SK-N-SH treated with all-trans-retinoic acid at 6 μM for 48 hours (cell line): Measurements from ENCODE around the gene IZUMO1R.

Experiments
- ATAC-seq: fragments of 200-7000 bp; cut with Tn5 transposase; 3 replicates; pipeline ENCODE4 v1.9.1; 2020; ENCODE audit warnings: mild to moderate bottlenecking, moderate library complexity
- BACH2 ChIP-seq: fragments of 250-450 bp; sonication (Bioruptor Pico); IDR thresholded peaks from 2 replicates; pipeline ENCODE4 v1.9.0; 2021; ENCODE audit warnings: mild to moderate bottlenecking, borderline replicate concordance
- CSDC2 ChIP-seq: fragments of 250-450 bp; sonication (Bioruptor Pico); IDR thresholded peaks from 2 replicates; pipeline ENCODE4 v1.5.0; 2020; ENCODE audit warnings: mild to moderate bottlenecking, moderate library complexity
- ESRRG ChIP-seq: fragments of 250-450 bp; sonication (Bioruptor Pico); IDR thresholded peaks from 2 replicates; pipeline ENCODE4 v1.6.1; 2021; ENCODE audit warnings: mild to moderate bottlenecking
- GLIS3 ChIP-seq: fragments of 250-450 bp; sonication (Bioruptor Pico); IDR thresholded peaks from 2 replicates; pipeline ENCODE4 v1.5.0; 2020; ENCODE audit warnings: mild to moderate bottlenecking, moderate library complexity
- ISL1 ChIP-seq: fragments of 250-450 bp; sonication (Bioruptor Pico); IDR thresholded peaks from 2 replicates; pipeline ENCODE4 v2.1.2; 2022; ENCODE audit warnings: mild to moderate bottlenecking, moderate library complexity
- OSR1 ChIP-seq: fragments of 250-450 bp; sonication (Bioruptor Pico); IDR thresholded peaks from 2 replicates; pipeline ENCODE4 v1.8.0; 2022; ENCODE audit warnings: moderate library complexity, mild to moderate bottlenecking, inconsistent platforms
- RARB ChIP-seq: fragments of 250-450 bp; sonication (Bioruptor Pico); IDR thresholded peaks from 2 replicates; pipeline ENCODE4 v1.8.0; 2021; ENCODE audit warnings: mild to moderate bottlenecking, moderate library complexity
- SNAI2 ChIP-seq: fragments of 250-450 bp; sonication (Bioruptor Pico); IDR thresholded peaks from 2 replicates; pipeline ENCODE4 v1.5.0; 2020; ENCODE audit warnings: mild to moderate bottlenecking, moderate library complexity
- TCF4 ChIP-seq: fragments of 250-450 bp; sonication (Bioruptor Pico); IDR thresholded peaks from 2 replicates; pipeline ENCODE4 v1.8.0; 2021; ENCODE audit warnings: mild to moderate bottlenecking, moderate library complexity, borderline replicate concordance
- TOX ChIP-seq: fragments of 250-450 bp; sonication (Bioruptor Pico); IDR thresholded peaks from 2 replicates; pipeline ENCODE4 v1.8.0; 2021; ENCODE audit warnings: mild to moderate bottlenecking, moderate library complexity, borderline replicate concordance
- ZC3H10 ChIP-seq: fragments of 250-450 bp; sonication (Bioruptor Pico); IDR thresholded peaks from 2 replicates; pipeline ENCODE4 v1.5.1; 2021; ENCODE audit warnings: mild to moderate bottlenecking, moderate library complexity
- ZFP30 ChIP-seq: fragments of 450-650 bp; formaldehyde crosslinking; IDR thresholded peaks from 2 replicates; pipeline ENCODE4 v1.5.0; 2022; ENCODE audit warnings: mild to moderate bottlenecking, moderate library complexity
- ZNF70 ChIP-seq: fragments of 450-650 bp; formaldehyde crosslinking; IDR thresholded peaks from 2 replicates; pipeline ENCODE4 v1.5.0; 2020; ENCODE audit warnings: mild to moderate bottlenecking, moderate library complexity
- ZNF8 ChIP-seq: fragments of 450-650 bp; formaldehyde crosslinking; IDR thresholded peaks from 2 replicates; pipeline ENCODE4 v1.5.0; 2020; ENCODE audit warnings: mild to moderate bottlenecking, moderate library complexity
- TF ChIP-seq, protein P1 (sequence below): fragments of 250-450 bp; sonication (Bioruptor Pico); IDR thresholded peaks from 2 replicates; pipeline ENCODE4 v1.5.1; 2021; ENCODE audit warnings: mild to moderate bottlenecking, moderate library complexity
- TF ChIP-seq, protein P2 (sequence below): fragments of 250-450 bp; sonication (Bioruptor Pico); IDR thresholded peaks from 2 replicates; pipeline ENCODE4 v1.5.0; 2020; ENCODE audit warnings: mild to moderate bottlenecking, moderate library complexity
- TF ChIP-seq, protein P3 (sequence below): fragments of 250-450 bp; sonication (Bioruptor Pico); IDR thresholded peaks from 2 replicates; pipeline ENCODE4 v1.8.0; 2021; ENCODE audit warnings: low read depth, mild to moderate bottlenecking, moderate library complexity, borderline replicate concordance
- TF ChIP-seq, protein P4 (sequence below): fragments of 250-450 bp; sonication (Bioruptor Pico); IDR thresholded peaks from 2 replicates; pipeline ENCODE4 v1.5.1; 2020; ENCODE audit warnings: low read depth, mild to moderate bottlenecking, moderate library complexity

The IZUMO1R gene

DNA sequence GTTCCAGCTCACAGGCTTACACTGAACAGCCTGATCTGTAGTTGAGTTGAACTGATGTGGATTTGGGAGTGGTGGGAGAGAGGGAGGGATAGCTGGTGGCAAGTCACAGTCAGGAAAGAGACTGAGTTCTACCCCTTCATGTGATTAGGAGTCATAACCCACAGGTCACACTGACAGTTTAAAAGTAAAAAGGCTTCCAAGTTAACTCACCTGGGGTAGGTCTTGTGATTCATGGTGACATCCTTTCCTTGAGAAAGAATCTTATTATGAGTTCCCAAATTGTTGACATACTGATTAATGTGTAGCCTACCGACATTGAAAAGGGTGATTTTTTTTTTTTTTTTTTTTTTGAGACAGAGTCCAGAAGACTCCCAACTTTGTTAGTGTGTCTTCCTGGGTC is 5.4 kb downstream of the IZUMO1R start (continued):
- TF ChIP-seq, protein P1, sequence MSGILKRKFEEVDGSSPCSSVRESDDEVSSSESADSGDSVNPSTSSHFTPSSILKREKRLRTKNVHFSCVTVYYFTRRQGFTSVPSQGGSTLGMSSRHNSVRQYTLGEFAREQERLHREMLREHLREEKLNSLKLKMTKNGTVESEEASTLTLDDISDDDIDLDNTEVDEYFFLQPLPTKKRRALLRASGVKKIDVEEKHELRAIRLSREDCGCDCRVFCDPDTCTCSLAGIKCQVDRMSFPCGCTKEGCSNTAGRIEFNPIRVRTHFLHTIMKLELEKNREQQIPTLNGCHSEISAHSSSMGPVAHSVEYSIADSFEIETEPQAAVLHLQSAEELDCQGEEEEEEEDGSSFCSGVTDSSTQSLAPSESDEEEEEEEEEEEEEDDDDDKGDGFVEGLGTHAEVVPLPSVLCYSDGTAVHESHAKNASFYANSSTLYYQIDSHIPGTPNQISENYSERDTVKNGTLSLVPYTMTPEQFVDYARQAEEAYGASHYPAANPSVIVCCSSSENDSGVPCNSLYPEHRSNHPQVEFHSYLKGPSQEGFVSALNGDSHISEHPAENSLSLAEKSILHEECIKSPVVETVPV (CRISPR knock-in tag): no peak
- TF ChIP-seq ZNF70: no peak

DNA sequence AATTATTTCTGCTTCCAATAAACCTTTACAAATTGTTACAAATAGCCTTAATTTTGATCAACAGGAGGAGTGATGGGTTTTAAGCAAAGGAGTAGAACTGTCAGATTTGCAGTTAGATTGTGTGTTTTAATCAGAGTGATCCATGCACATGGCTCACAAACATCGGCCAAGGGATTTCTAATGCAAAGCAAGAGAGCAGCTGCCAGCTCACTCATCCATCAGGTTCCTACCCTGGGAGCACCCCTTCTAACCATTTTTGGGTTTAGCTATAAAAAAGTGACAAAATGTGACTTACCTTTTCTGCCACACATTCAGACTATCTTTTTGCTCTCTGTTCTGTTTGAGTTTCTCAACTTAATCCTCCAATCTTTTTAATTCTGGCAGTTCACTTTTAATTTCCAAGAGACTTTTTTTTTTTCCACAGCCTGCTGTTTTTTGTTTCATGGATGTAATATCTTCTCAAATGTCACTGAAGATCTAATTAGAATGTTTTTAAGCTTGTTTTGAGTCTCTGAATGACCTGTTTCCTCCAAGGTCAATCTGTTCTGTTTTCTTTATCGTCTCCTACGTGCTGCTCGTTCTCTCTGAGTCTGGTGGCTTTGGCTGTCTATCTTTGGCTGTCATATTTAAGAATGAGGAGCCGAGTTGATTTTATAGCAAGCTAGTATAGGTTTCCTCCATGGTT is 6.0 kb downstream of the IZUMO1R start:
- TF ChIP-seq TCF4 (no peak), ZNF70 (no peak), GLIS3 (CRISPR knock-in tag) (no peak), ZNF8 (CRISPR knock-in tag) (no peak), ISL1 (CRISPR knock-in tag) (no peak), BACH2 (CRISPR knock-in tag) (no peak), OSR1 (CRISPR knock-in tag) (no peak), RARB (CRISPR knock-in tag) (no peak), SNAI2 (CRISPR knock-in tag) (no peak), ESRRG (no peak)
- TF ChIP-seq, protein P2, sequence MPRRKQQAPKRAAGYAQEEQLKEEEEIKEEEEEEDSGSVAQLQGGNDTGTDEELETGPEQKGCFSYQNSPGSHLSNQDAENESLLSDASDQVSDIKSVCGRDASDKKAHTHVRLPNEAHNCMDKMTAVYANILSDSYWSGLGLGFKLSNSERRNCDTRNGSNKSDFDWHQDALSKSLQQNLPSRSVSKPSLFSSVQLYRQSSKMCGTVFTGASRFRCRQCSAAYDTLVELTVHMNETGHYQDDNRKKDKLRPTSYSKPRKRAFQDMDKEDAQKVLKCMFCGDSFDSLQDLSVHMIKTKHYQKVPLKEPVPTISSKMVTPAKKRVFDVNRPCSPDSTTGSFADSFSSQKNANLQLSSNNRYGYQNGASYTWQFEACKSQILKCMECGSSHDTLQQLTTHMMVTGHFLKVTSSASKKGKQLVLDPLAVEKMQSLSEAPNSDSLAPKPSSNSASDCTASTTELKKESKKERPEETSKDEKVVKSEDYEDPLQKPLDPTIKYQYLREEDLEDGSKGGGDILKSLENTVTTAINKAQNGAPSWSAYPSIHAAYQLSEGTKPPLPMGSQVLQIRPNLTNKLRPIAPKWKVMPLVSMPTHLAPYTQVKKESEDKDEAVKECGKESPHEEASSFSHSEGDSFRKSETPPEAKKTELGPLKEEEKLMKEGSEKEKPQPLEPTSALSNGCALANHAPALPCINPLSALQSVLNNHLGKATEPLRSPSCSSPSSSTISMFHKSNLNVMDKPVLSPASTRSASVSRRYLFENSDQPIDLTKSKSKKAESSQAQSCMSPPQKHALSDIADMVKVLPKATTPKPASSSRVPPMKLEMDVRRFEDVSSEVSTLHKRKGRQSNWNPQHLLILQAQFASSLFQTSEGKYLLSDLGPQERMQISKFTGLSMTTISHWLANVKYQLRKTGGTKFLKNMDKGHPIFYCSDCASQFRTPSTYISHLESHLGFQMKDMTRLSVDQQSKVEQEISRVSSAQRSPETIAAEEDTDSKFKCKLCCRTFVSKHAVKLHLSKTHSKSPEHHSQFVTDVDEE (CRISPR knock-in tag): no peak
- TF ChIP-seq, protein P3, sequence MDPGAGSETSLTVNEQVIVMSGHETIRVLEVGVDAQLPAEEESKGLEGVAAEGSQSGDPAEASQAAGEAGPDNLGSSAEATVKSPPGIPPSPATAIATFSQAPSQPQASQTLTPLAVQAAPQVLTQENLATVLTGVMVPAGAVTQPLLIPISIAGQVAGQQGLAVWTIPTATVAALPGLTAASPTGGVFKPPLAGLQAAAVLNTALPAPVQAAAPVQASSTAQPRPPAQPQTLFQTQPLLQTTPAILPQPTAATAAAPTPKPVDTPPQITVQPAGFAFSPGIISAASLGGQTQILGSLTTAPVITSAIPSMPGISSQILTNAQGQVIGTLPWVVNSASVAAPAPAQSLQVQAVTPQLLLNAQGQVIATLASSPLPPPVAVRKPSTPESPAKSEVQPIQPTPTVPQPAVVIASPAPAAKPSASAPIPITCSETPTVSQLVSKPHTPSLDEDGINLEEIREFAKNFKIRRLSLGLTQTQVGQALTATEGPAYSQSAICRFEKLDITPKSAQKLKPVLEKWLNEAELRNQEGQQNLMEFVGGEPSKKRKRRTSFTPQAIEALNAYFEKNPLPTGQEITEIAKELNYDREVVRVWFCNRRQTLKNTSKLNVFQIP: no peak
- TF ChIP-seq, protein P1 (CRISPR knock-in tag): no peak
- TF ChIP-seq, protein P4, sequence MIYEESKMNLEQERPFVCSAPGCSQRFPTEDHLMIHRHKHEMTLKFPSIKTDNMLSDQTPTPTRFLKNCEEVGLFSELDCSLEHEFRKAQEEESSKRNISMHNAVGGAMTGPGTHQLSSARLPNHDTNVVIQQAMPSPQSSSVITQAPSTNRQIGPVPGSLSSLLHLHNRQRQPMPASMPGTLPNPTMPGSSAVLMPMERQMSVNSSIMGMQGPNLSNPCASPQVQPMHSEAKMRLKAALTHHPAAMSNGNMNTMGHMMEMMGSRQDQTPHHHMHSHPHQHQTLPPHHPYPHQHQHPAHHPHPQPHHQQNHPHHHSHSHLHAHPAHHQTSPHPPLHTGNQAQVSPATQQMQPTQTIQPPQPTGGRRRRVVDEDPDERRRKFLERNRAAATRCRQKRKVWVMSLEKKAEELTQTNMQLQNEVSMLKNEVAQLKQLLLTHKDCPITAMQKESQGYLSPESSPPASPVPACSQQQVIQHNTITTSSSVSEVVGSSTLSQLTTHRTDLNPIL (CRISPR knock-in tag): no peak
- peak; percentile 27 for ATAC-seq

DNA sequence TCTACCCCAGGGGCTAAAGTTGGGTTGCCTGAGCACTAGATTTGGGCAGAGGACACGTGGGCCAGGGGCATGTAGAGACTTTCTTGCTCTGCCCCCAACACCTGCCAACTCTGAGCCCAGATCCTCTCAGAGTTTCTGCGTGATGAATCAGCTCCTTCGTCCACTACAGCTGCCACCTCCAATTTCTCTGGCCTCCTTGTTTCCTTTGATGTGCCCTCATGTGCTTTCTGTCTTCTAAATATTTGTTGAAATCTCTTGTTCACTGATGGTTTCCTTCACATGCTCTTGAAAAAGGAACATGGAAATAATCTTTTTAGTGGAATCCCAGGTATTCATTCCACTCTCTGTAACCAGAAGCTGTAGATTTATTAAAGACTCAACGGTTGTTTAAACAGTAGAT is 8.0 kb downstream of the IZUMO1R start:
- TF ChIP-seq RARB (CRISPR knock-in tag): 0 out of 2 replicates have a peak, but pooled peaks have one; percentile 35
- peak; percentile 57 for TF ChIP-seq TOX (CRISPR knock-in tag)
- TF ChIP-seq BACH2 (CRISPR knock-in tag): no peak
- TF ChIP-seq ZC3H10: no peak
- TF ChIP-seq, protein P4 (CRISPR knock-in tag): no peak
- TF ChIP-seq OSR1 (CRISPR knock-in tag): no peak
- TF ChIP-seq CSDC2: no peak
- ATAC-seq: peak; percentile 76

DNA sequence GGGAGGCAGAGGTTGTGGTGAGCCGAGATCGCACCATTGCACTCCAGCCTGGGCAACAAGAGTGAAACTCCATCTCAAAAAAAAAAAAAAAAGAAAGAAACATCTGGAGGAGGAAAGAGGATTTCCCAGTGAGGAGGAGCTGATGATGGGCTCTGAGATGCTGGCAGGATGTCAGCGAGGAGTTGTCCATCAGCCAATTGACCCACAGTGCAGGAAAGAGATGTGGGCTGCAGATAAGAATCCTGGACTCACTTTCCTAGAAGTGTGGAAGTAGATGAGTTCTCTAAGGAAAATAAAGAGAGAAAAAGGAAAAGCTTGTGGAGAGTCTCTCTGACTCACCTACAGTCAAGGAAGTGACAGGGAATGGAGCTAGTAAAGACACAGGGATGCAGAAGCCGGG is 9.7 kb downstream of the IZUMO1R start:
- no peak for TF ChIP-seq ZFP30
- TF ChIP-seq SNAI2 (CRISPR knock-in tag): no peak
- no peak for TF ChIP-seq ESRRG
- no peak for TF ChIP-seq ZNF8 (CRISPR knock-in tag)
- TF ChIP-seq, all 23 proteins: peak for 0
- no peak for ATAC-seq
